Islet of Langerhans (tissue), 1 donor: ENCODE measurements around the gene LRP4.

Experiments
- FAIRE-seq: peaks from one replicate; lab custom pipeline; 2011; peaks lifted over from hg19 to GRCh38; lab: Jason Lieb, UNC

LRP4 gene

GRCh38 chr11:46918788-46919513 is 601 bp upstream of the LRP4 start:
- no peak for FAIRE-seq

GRCh38 chr11:46917762-46918082 is 628 bp downstream of the LRP4 start:
- no peak for FAIRE-seq

DNA sequence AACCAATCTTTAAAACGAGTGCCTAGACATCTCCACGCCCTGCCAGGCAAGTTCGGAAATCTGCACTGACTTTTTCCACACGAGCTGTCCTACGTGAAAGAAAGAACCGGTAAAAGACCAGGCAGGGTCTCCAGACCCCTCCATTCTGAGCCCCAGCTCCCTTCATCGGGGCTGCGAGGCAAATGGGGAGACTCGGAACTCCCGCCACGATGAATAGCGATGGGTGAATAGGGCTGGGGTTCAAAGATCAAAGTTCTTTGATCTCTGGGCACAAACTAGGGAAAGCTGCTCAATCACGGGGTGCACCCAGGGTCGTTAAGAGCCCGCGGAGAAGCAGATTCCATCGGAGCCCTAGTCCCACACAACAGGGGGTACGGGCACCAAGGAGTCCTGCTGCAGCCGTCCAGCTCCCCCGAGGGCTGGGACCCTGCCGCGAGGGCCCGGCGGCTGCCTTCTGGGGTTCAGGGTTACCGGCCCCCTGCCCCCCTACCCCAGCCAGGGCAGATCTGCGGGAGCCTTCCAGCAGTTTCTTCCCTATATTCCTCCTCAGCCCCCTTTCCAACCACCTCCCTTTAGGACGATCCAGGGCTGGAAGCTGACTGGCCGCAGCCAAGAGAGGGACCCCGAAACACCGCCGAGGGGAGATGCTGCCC is 1.1 kb downstream of the LRP4 start:
- no peak for FAIRE-seq

GRCh38 chr11:46916286-46917108 is 1.9 kb downstream of the LRP4 start:
- FAIRE-seq: no peak

- no peak for FAIRE-seq
Observed at GRCh38 chr11:46914910-46915309, 3.4 kb downstream of the LRP4 start.

GRCh38 chr11:46914363-46914762 is 4.0 kb downstream of the LRP4 start:
- FAIRE-seq: no peak

DNA sequence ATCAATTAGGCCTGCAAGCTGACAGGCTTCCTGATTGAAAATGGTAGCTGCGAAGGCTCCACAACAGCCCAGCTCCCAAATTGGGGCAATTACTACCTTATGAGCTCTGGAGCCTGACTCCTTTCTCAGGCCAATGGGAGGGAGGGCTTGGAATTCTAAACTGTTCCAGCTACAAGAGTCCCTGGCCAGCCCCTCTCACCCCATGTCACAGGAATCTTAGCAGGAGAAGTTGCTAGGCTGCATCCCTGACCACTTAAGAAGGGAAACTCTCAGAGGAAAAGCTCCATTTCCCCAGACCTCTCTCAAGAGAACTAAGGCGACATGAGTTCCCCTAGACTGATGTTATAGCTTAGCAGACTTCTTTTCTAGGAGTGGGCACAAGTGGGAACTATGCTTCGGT is 4.9 kb downstream of the LRP4 start:
- FAIRE-seq: no peak

- no peak for FAIRE-seq
Observed at GRCh38 chr11:46912526-46913150, 5.7 kb downstream of the LRP4 start.

DNA sequence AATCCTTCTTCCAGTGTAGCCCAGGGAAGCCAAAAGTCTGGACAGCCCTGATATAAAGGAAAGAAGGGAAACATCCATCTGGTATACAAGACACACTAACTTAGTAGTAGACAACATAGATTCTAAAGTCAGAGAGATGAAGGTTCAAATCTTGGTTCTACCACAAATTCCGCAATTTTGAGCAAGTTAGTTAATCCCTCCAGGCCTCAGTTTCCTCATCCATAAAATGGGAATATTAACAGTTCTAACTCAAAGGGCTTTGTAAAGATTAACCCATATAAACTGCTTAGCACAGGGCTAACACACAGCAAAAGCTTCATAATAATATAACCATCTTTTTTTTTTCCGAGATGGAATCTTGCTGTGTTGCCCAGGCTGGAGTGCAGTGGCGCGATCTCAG is 10.7 kb downstream of the LRP4 start:
- no peak for FAIRE-seq

DNA sequence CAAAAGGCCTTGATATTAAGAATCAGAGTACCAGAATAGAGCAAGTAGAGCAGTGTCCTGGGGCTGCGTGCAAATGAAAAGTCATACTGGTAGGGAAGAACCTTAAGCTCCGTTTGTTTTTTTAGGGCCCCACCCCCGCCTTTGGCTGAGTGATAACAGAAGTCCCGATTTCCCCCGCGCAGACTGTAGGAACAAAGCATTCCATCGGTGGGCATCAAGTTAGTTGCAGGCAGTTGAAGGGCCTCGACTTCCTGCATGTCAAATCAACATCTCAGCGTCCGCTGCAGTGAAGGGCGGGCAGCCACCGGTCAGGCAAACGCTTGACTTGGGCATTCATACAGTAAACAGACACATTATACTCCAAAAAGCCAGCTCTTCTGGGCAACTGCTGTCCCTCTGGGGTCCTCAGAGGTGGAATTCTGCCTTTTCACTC is 11.7 kb downstream of the LRP4 start:
- FAIRE-seq: no peak

DNA sequence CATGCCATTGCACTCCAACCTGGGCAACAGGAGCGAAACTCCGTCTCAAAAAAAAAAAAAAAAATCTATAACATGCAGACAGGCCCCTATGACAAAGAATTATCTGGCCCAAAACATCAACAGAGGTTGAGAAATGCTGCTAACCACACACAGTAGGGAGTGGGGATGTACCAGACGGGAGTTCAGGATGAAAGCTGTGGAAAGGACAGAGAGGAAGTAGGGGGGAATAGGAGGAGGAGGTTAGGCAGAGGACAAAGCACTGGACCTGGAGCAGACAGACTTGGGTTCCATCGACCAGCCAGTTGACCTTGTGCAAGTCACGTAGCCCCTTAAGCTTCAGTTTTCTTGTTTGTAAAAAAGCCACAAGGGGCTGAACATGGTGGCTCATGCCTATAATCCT is 12.5 kb downstream of the LRP4 start:
- FAIRE-seq: no peak

GRCh38 chr11:46903846-46904245 is 14.5 kb downstream of the LRP4 start:
- FAIRE-seq: no peak

DNA sequence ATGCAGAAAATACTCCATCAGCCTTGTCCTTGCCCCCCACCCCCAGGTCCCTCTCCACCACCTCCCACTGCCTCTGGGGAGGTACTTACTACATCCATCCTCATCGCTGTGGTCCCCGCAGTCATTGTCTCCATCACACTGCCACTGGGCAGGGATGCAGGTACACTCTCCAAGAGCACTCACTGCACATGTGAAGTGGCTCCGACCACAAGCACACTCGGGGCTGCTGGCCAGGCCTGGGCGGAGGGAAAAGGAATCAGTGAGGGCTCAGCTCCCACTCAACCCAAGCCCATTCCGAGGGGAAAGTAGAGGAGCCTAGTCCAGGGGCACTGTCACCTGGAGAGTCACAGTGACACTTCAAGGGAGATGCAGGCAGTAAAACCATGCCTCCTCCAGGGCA is 15.7 kb downstream of the LRP4 start:
- no peak for FAIRE-seq

GRCh38 chr11:46901156-46901555 is 17.2 kb downstream of the LRP4 start:
- FAIRE-seq: no peak

GRCh38 chr11:46900091-46900746 is 18.1 kb downstream of the LRP4 start:
- FAIRE-seq: no peak

GRCh38 chr11:46899501-46900025 is 18.8 kb downstream of the LRP4 start:
- FAIRE-seq: no peak

DNA sequence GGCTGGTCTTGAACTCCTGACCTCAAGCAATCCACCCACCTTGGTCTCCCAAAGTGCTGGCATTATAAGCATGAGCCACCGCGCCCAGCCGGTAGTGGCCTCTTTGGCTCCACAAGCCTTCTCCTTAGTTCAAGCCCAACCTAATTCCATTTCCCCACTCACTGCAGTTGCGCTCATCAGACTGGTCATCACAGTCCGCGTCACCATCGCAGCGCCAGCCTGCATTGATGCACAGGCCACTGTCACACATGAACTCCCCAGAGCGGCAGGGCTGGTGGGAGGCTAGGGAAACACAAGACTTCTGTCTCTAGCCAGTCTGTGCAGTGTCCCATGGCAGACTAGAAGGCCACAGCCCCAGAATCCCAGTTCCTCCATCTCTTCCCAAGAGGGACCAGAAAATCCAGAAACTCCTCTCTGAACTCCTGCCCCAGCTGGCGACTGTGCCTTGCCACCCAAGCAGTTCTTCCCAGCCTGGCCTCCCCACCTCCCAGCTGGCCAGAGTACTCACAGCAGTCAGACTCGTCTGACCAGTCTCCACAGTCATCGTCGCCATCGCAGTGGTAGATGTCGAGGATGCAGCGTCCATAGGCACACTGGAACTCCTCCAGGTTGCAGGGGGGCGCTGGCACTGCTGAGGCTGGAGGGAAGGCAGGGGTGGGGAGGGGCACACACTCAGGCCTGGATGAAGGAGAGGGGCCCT is 19.8 kb downstream of the LRP4 start:
- no peak for FAIRE-seq

DNA sequence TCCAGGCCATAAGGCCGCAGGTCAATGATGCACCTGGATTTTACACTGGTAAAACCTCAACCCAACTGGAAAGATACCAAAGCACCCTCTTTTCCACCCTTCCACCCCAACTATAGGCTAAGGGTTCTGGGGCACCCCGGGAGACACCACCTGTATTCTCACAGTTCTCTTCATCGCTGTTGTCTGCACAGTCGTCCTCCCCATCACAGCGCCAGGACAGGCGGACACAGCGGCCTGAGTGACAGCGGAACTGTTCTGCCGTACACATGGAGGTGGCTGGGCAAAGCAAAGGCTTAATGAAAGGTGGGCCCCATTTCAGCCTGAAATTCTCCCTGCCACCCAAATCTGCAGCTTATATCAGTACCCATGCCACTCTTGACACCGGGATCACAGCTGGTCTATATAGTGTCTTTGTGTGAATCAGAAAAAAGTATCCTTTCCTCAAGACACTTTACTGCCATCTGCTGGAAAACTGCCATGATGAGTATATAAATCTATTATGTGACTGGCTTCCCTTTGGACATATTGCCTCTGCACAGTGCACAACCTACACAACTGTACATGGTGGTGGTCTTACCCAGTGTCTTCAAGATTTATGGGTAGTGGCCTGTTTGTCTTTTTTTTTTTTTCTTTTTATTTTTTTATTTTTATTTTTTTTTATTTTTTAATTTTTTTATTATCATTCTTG is 21.5 kb downstream of the LRP4 start:
- no peak for FAIRE-seq

DNA sequence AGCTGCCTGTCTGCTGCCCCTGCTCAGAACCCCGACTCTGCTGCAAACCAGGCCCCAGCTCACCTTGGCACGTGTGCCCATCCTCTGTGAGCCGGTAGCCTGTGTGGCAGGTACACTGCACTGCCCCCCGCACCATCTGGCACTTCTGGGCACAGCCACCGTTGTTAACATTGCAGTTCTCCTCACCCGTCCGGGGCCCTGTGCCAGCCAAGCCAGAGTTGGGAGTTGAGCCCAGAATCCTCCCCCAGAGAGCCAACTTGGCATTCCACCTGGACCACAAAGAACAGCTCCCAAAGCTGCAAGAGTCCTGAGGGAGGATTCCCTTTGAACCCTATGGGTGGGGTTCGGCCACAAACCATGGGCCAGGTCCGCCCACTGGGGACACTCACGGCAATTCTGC is 22.5 kb downstream of the LRP4 start:
- no peak for FAIRE-seq

- no peak for FAIRE-seq
Observed at GRCh38 chr11:46894961-46895360, 23.4 kb downstream of the LRP4 start.

- no peak for FAIRE-seq
Observed at GRCh38 chr11:46894506-46894905, 23.8 kb downstream of the LRP4 start.
